UCSD-AML1 (cell line): ENCODE results near the gene ABHD13.

Experiments used
- DNase-seq: peaks from one replicate; lab custom pipeline; 2025; ENCODE audit not compliant: unreplicated experiment; lab: John Stamatoyannopoulos, UW

The ABHD13 gene

DNA sequence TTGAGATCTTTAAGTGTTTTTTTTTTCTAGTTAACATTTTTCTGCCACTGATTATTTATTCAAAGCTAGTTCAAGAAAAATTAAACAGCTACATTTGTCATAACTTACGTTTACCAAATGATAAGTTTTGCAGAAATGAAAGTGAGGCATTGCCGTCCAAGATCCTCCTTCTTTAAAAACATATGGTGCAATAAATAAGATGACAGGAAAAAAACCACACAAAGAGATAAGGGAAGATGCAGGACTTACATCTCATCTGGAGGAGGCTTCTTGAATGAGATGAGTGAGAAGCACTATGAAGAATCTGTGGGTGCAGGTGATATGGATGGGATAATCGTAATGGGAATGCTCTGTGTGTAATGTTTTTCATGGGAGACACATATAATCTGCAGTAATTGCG lies 63.7 kb downstream of the ABHD13 start:
- DNase-seq, result no peak

GRCh38 chr13:108283110-108283509 lies 64.9 kb downstream of the ABHD13 start:
- no peak for DNase-seq
